Right lobe of liver (tissue), 6 donors: ENCODE results near the gene THRAP3. TPM values are rescaled to one million over a fixed set of nuclear protein-coding genes. Genes with fewer than 3 reads are reported as not detected.

Experiments used
- ATAC-seq, 4 donors: fragments of 200-7000 bp; cut with Tn5 transposase; one replicate each; pipeline ENCODE4 v1.9.1; 2020; ENCODE audit warnings: mild to moderate bottlenecking in 4 of 4, moderate library complexity in 4 of 4
- DNase-seq, 3 donors: peaks; one replicate each; pipeline ENCODE4 v3.0.0-alpha.2; 2020
- H3K27ac ChIP-seq, 3 donors: fragments of 200-600 bp; one replicate each; pipeline ENCODE4 v1.8.0; 2022
- H3K27me3 ChIP-seq, 2 donors: fragments of 200-600 bp; one replicate each; pipeline ENCODE4 v1.8.0; 2022
- H3K36me3 ChIP-seq, 4 donors: fragments of 200-600 bp; sonication (generic) in 1 of 4; one replicate each; pipeline versions ENCODE4 v1.5.1 to v1.8.0; 2017 to 2022; ENCODE audit warnings: control low read depth in 1 of 4
- H3K4me1 ChIP-seq, 4 donors: fragments of 200-600 bp; sonication (generic) in 1 of 4; one replicate each; pipeline versions ENCODE4 v1.5.1 to v1.8.0; 2017 to 2022; ENCODE audit warnings: control low read depth in 1 of 4
- H3K4me3 ChIP-seq, 3 donors: fragments of 200-600 bp; one replicate each; pipeline ENCODE4 v1.8.0; 2022
- H3K9me3 ChIP-seq, 4 donors: fragments of 200-600 bp; sonication (generic) in 1 of 4; one replicate each; pipeline versions ENCODE4 v1.5.1 to v1.8.0; 2017 to 2022; ENCODE audit warnings: control low read depth in 1 of 4
- POLR2A ChIP-seq: fragments of 450-650 bp; IDR thresholded peaks from one replicate; pipeline ENCODE4 v1.6.1; 2017; ENCODE audit warnings: antibody characterized with exemption, mild to moderate bottlenecking
- WGBS: methylation state at CpG from one replicate; pipeline ENCODE4 v1.1.6; 2018; ENCODE audit warnings: low coverage, low lambda C conversion rate; ENCODE audit not compliant: insufficient coverage; ENCODE audit errors: missing lambda C conversion rate; 5-methylcytosine and 5-hydroxymethylcytosine counted together
- intact Hi-C, 2 donors: fragments of 100-400 bp; cut with DNase I; formaldehyde crosslinking; loops; one replicate each; pipeline versions ENCODE4 v1.11.2 to v1.14.1; 2022
- total RNA-seq, 6 experiments: library from RNA; depleted of rRNA in 2 of 6; stranded (reverse); fragments of >200 nt in 2 of 6; fragmentation: NEBNext Ultra II Directional in 3 of 6; extraction: Animal tissue kit (Norgen Biotek cat#: 25700) in 3 of 6; gene quantifications; one replicate each; pipeline versions ENCODE4 v1.1.0 to v1.2.4, GENCODE V29; 2016 to 2023
- TF ChIP-seq, protein P1 (sequence below), 4 donors: fragments of 200-600 bp in 3 of 4; fragments of 450-650 bp in 1 of 4; IDR thresholded peaks; one replicate each; pipeline versions ENCODE4 v1.5.1 to v1.8.0; 2016 to 2022; ENCODE audit warnings: antibody characterized with exemption in 4 of 4, mild to moderate bottlenecking in 2 of 4
- donor health status: DM: no; HTN: yes; CAD: no.
- donor health status: DM: no; HTN: no; CAD: no.
- donor health status: DM: no; HTN: no; CAD: no.
- donor health status: DM: no; HTN: yes; CAD: no.
- donor health status: DM: no; HTN: yes; CAD: no.

Gene THRAP3
- total RNA-seq, 6 experiments from 2014 or later, result 33.7 to 53.6 (median 40.7) TPM

- peaks cover 0 to 18% (median 3%) of the 10 kb centered on the region in 4 donors for H3K4me1 ChIP-seq
- intact Hi-C loops, result no loop called here
- no peak for TF ChIP-seq POLR2A
- TF ChIP-seq, protein P1, sequence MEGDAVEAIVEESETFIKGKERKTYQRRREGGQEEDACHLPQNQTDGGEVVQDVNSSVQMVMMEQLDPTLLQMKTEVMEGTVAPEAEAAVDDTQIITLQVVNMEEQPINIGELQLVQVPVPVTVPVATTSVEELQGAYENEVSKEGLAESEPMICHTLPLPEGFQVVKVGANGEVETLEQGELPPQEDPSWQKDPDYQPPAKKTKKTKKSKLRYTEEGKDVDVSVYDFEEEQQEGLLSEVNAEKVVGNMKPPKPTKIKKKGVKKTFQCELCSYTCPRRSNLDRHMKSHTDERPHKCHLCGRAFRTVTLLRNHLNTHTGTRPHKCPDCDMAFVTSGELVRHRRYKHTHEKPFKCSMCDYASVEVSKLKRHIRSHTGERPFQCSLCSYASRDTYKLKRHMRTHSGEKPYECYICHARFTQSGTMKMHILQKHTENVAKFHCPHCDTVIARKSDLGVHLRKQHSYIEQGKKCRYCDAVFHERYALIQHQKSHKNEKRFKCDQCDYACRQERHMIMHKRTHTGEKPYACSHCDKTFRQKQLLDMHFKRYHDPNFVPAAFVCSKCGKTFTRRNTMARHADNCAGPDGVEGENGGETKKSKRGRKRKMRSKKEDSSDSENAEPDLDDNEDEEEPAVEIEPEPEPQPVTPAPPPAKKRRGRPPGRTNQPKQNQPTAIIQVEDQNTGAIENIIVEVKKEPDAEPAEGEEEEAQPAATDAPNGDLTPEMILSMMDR (IDR thresholded peaks at IDR 0.05), result no peak
- WGBS, result 93% methylated on average over 3 of the region's 3 CpGs
- H3K9me3 ChIP-seq, result no peaks in the 10 kb centered on the region
- DNase-seq (no peak), ATAC-seq (no peak)
- H3K36me3 ChIP-seq, result no peaks in the 10 kb centered on the region
- no peaks in the 10 kb centered on the region for H3K27me3 ChIP-seq
- no peak overlapping the region for H3K4me3 ChIP-seq
- no peak overlapping the region for H3K27ac ChIP-seq
Observed at GRCh38 chr1:36206323-36206858, 17.9 kb upstream of the THRAP3 start.

- ATAC-seq (peak; percentile 72 to 89 (median 74)), DNase-seq (peak in 2 of 3 donors; percentile 61 to 73)
- Histone ChIP-seq H3K27ac (no peak overlapping the region), H3K27me3 (no peaks in the 10 kb centered on the region), H3K4me3 (no peak overlapping the region), H3K9me3 (no peaks in the 10 kb centered on the region), H3K36me3 (no peaks in the 10 kb centered on the region), H3K4me1 (peaks cover 0 to 18% (median 3%) of the 10 kb centered on the region in 4 donors)
- intact Hi-C loops, result no loop called here
- no peak for TF ChIP-seq POLR2A
- WGBS, result 17% methylated on average over 3 of the region's 6 CpGs
Observed at GRCh38 chr1:36207339-36207738, 16.9 kb upstream of the THRAP3 start.

GRCh38 chr1:36208978-36209703, 15.1 kb upstream of the THRAP3 start:
- H3K9me3 ChIP-seq, result no peaks in the 10 kb centered on the region
- H3K36me3 ChIP-seq, result no peaks in the 10 kb centered on the region
- TF ChIP-seq, protein P1 (IDR thresholded peaks at IDR 0.05), result no peak
- no peak for ATAC-seq
- no peak overlapping the region for H3K27ac ChIP-seq
- peaks cover 0 to 7% (median 3%) of the 10 kb centered on the region in 4 donors for H3K4me1 ChIP-seq
- H3K27me3 ChIP-seq, result no peaks in the 10 kb centered on the region
- WGBS, result 79% methylated on average over 6 of the region's 6 CpGs
- no peak for DNase-seq
- intact Hi-C loops, result no loop called here
- H3K4me3 ChIP-seq, result no peak overlapping the region

DNA sequence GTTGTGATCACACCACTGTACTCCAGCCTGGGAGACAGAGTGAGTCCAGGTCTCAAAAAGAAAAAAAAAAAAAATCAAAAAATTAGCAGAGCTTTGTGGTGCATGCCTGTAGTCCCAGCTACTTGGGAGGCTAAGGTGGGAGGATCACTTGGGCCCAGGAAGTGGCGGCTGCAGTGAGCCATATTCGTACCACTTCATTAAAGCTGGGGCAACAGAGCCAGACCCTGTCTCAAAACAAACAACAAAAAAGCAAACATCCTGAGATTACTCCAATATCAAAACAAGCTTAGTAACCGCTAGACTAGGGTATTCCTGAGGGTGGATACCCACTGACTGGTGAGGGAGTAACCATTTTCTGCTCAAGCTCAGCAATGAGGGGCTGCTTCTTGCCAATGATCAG, 12.9 kb upstream of the THRAP3 start:
- Histone ChIP-seq H3K4me1 (peaks cover 0 to 7% (median 3%) of the 10 kb centered on the region in 4 donors), H3K27me3 (no peaks in the 10 kb centered on the region), H3K9me3 (no peaks in the 10 kb centered on the region), H3K4me3 (no peak overlapping the region), H3K36me3 (no peaks in the 10 kb centered on the region), H3K27ac (no peak overlapping the region)
- 92% methylated on average over 2 of the region's 3 CpGs for WGBS
- TF ChIP-seq, protein P1 (IDR thresholded peaks at IDR 0.05), result no peak
- no peak for TF ChIP-seq POLR2A
- no peak for DNase-seq
- intact Hi-C loops, result no loop called here
- ATAC-seq, result no peak

DNA sequence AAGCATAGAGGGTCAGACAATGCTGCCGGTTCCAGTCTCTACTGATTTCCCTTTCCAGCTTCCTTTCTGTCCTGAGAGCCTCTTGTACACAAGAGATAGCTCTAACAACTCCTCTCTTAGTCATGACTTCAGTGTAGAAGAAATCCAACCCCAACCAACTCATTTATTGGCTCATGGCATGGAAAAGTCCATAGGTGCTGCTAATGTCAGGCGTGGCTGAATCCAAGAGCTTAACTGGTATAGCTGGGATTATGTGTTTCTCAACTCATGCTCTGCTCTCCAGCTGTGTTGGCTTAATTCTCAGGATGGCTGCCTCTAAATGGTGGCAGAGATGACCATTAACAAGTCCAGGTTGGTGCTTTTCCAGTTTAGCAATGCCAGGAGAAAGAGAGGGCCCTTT, 12.4 kb upstream of the THRAP3 start:
- no peaks in the 10 kb centered on the region for H3K27me3 ChIP-seq
- 57% methylated on average over 1 of the region's 2 CpGs for WGBS
- peaks cover 0 to 7% (median 3%) of the 10 kb centered on the region in 4 donors for H3K4me1 ChIP-seq
- intact Hi-C loops, result no loop called here
- DNase-seq (no peak), ATAC-seq (no peak)
- H3K27ac ChIP-seq, result no peak overlapping the region
- no peaks in the 10 kb centered on the region for H3K36me3 ChIP-seq
- H3K4me3 ChIP-seq, result no peak overlapping the region
- no peaks in the 10 kb centered on the region for H3K9me3 ChIP-seq
- TF ChIP-seq, protein P1 (IDR thresholded peaks at IDR 0.05), result no peak
- no peak for TF ChIP-seq POLR2A
